SKM-1 (cell line): Measurements from ENCODE around the gene SDS.

Source experiments
- DNase-seq: peaks from one replicate; lab custom pipeline; 2025; ENCODE audit not compliant: unreplicated experiment; lab: John Stamatoyannopoulos, UW

Gene SDS

DNA sequence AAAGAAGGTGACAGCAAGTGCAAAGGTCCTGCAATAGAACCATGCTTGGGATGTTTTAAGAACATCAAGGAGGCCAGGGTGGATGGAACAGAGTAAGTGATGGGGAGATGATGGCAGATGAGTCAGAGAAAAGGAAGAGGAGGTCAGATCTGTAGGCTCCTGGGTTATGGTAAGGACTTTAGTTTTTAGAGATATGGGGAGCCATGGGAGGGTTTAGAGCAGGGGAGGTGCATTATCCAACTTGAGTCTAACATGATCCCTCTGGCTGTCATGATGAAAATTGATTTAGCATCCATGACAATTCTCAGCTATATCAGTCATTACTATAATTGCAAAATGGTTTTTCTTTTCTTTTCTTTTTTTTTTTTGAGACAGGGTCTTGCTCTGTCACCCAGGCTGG, 52.6 kb downstream of the SDS start:
- DNase-seq: no peak

GRCh38 chr12:113348849-113349536, 54.7 kb downstream of the SDS start:
- DNase-seq: no peak

DNA sequence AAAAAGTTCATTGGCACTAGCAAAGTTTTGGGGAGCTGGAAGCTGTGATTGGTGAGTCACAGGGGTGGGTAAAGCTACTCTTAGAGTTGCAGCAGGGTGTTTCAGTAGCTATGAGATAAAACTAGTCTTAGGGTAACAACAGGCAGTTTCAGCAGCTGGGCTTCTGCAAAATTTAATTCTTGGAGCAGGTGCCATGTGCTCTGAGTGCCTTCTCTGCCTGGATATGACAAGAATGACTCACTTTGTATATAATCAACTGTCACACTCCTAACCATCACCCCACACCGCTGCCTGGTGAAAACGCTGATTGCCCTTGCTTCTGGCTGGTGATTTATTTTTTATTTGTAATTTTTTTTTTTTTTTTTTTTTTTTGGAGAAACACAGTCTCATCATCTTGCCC, 55.8 kb downstream of the SDS start:
- DNase-seq: no peak

GRCh38 chr12:113347107-113347506, 56.6 kb downstream of the SDS start:
- no peak for DNase-seq

GRCh38 chr12:113346353-113346752, 57.3 kb downstream of the SDS start:
- DNase-seq: no peak

GRCh38 chr12:113345318-113345717, 58.4 kb downstream of the SDS start:
- no peak for DNase-seq
